Fibroblast of the aortic adventitia (primary cell): ENCODE results near the gene WDR7. TPM values are rescaled to one million over a fixed set of nuclear protein-coding genes. Genes with fewer than 3 reads are reported as not detected.

Source experiments
- DNase-seq: peaks from one replicate; pipeline ENCODE4 v3.0.0-alpha.2; 2010; ENCODE audit warnings: low read depth
- H3K4me3 ChIP-seq: 2 replicates; pipeline ENCODE4 v1.5.1; 2011; ENCODE audit warnings: low read depth, mild to moderate bottlenecking, control low read depth, low read length, moderate library complexity
- CTCF ChIP-seq: IDR thresholded peaks from 2 replicates; pipeline ENCODE4 v1.5.1; 2011; ENCODE audit warnings: mild to moderate bottlenecking, low read length, control low read depth, inconsistent platforms; ENCODE audit not compliant: insufficient read depth
- small RNA-seq: library from RNA; depleted of rRNA; stranded (forward); fragments of <200 nt; gene quantifications from one replicate; pipeline ENCODE3, GENCODE V24; 2012
- total RNA-seq: library from RNA; depleted of rRNA; stranded (reverse); fragments of >200 nt; gene quantifications from 2 replicates; pipeline ENCODE4 v1.2.3, GENCODE V29; 2012; ENCODE audit warnings: low replicate concordance

WDR7 gene
- total RNA-seq, 1 donor: 24.0 TPM

DNA sequence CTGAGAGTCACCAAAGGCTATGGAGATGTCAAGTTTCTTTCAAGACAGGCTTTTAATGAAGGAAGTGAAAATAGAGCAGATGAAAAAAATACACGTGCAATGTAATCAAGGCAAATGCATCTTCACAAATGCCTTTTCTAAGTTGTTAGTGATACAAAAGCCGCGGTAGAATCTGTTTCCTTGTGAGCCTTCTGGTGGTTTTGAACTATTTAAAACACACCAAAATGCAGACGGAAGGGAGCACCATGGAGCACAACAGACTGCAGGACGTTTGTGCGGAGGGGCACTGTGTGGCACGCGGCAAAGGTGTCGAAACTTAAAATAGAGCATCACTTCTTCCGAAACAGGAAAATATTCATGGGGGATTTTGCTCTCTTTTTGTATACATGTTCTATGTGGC lies 430.7 kb downstream of the WDR7 start:
- H3K4me3 ChIP-seq: no peak overlapping the region
- DNase-seq: no peak
- TF ChIP-seq CTCF: no peak

- no peak overlapping the region for H3K4me3 ChIP-seq
- no peak for TF ChIP-seq CTCF
- DNase-seq: no peak
These were observed 432.3 kb downstream of the WDR7 start for GRCh38 chr18:57083485-57083884.

DNA sequence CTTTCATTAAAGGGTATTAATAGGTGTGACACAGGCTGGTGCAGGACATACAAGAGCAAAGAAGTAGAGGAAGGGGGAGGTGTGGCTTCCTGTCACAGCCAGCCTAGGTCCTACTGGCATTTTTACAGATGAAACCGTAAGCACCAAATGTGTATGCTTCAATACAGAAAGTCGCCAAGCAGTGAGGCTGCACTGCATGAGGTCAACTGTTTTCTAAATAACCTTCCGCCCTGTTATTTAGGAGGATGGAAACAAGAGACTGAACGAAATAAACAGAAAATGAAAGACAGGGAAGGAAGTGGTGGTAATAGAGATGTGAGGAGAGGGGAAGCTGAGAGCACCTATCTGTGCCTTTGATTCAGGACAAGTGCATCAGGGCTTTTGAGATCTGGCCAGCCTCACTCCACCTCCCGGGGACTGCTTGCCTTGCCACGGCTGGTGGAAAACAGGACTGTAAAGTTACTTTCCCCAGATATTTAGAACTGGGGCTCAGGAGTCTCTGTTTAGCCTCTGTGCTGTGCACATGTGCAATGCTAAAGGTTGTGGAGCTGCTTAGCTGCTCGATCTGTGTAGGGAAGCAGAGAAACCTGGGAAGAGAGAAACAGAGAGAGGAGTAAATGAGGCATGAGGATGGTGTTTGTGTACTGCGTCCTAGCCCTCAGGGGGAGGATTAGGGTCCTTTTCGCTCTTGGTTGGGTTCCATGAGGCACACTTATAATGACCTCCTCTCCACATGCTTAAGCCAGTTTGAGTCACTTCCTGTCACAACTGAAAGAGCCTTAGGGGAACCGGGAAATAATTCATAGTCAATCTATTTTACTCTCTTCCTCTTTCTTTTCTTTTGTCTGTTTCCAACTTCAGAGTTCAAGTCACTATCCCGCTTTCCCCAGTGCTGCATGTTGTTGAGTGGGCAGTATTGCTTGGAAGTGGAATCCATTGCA lies 433.4 kb downstream of the WDR7 start:
- no peak overlapping the region for H3K4me3 ChIP-seq
- no peak for TF ChIP-seq CTCF
- no peak for DNase-seq

DNA sequence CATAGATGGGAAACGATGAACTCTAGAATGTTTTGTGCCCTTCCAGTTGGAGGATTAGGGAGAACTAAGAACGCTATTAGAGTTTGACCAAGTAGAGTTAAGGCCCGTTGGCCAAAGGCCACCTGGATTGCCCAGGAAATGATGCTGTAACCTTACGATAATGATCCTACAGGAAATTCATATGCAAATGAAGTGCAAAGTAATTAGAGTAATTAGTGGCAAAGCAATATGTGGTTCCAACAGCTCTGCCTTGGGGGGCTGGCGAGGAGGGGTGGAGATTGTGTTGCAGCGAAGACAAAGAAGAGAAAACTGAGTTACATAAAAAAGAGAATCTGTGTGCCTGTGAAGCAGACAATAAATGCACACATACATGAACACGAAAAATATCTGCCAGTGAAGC lies 434.2 kb downstream of the WDR7 start:
- DNase-seq: no peak
- no peak overlapping the region for H3K4me3 ChIP-seq
- no peak for TF ChIP-seq CTCF

DNA sequence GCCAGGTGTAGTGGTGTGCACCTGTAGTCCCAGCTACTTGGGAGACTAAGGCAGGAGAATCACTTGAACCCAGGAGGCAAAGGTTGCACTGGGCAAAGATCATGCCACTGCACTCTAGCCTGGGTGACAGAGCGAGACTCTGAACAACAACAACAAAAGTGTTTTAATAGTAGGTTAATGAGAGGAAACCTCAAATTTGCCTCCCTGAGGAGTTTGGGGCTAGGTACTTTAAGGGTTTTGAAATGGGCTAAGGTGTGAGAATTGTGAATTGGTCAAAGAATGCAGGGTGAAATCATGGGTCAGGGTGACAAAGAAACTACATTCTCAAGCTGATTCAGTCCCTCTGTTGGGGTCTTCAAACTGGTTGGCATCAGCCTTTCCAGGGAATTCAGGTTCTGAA lies 435.0 kb downstream of the WDR7 start:
- DNase-seq: no peak
- no peak overlapping the region for H3K4me3 ChIP-seq
- no peak for TF ChIP-seq CTCF

Small RNA genes lying within 50 kb of the gene (small RNA-seq; reads per million reads assigned to genes)
- gene RF00012 (not detected), gene RF00019 (not detected)

Other genes starting within 250 kb of the WDR7 start
- gene TXNL1, start 12.8 kb upstream of the WDR7 start, total RNA-seq: 30.2 and 68.3 TPM in 2 replicates